Measurements from ENCODE around the gene RIPPLY1.

The RIPPLY1 gene

GRCh38 chrX:106932960-106933537, 29.9 kb upstream of the RIPPLY1 start:
- in situ Hi-C loops (cut with HindIII; ENCODE audit: low sequenced_read_pairs) = no loop called here
- H3K4me3 ChIP-seq (ENCODE audit: low read depth, low read length) = no peak overlapping the region
- DNase-seq (ENCODE audit: low read depth, low spot score) = no peak
- no peak for TF ChIP-seq CTCF (IDR thresholded peaks at IDR 0.05; ENCODE audit: low read depth, low read length)

- no peak overlapping the region for H3K4me3 ChIP-seq (ENCODE audit: low read depth, low read length)
- in situ Hi-C loops (cut with HindIII; ENCODE audit: low sequenced_read_pairs) = no loop called here
- no peak for DNase-seq (ENCODE audit: low read depth, low spot score)
- no peak for TF ChIP-seq CTCF (IDR thresholded peaks at IDR 0.05; ENCODE audit: low read depth, low read length)
Observed at GRCh38 chrX:106932492-106932923, 29.4 kb upstream of the RIPPLY1 start.

GRCh38 chrX:106931831-106932491, 28.8 kb upstream of the RIPPLY1 start:
- TF ChIP-seq CTCF (IDR thresholded peaks at IDR 0.05; ENCODE audit: low read depth, low read length) = no peak
- no peak overlapping the region for H3K4me3 ChIP-seq (ENCODE audit: low read depth, low read length)
- DNase-seq (ENCODE audit: low read depth, low spot score) = no peak
- in situ Hi-C loops (cut with HindIII; ENCODE audit: low sequenced_read_pairs) = no loop called here

- no peak for TF ChIP-seq CTCF (IDR thresholded peaks at IDR 0.05; ENCODE audit: low read depth, low read length)
- in situ Hi-C loops (cut with HindIII; ENCODE audit: low sequenced_read_pairs) = no loop called here
- H3K4me3 ChIP-seq (ENCODE audit: low read depth, low read length) = no peak overlapping the region
- DNase-seq (ENCODE audit: low read depth, low spot score) = no peak
Observed at GRCh38 chrX:106928227-106928626, 25.1 kb upstream of the RIPPLY1 start.

- H3K4me3 ChIP-seq (ENCODE audit: low read depth, low read length) = no peak overlapping the region
- DNase-seq (ENCODE audit: low read depth, low spot score) = no peak
- no peak for TF ChIP-seq CTCF (IDR thresholded peaks at IDR 0.05; ENCODE audit: low read depth, low read length)
- in situ Hi-C loops (cut with HindIII; ENCODE audit: low sequenced_read_pairs) = no loop called here
Observed at GRCh38 chrX:106927700-106928099, 24.6 kb upstream of the RIPPLY1 start.

GRCh38 chrX:106927023-106927422, 23.9 kb upstream of the RIPPLY1 start:
- TF ChIP-seq CTCF (IDR thresholded peaks at IDR 0.05; ENCODE audit: low read depth, low read length) = no peak
- in situ Hi-C loops (cut with HindIII; ENCODE audit: low sequenced_read_pairs) = no loop called here
- no peak overlapping the region for H3K4me3 ChIP-seq (ENCODE audit: low read depth, low read length)
- DNase-seq (ENCODE audit: low read depth, low spot score) = no peak
